ENCODE results near the gene SYT2. TPM values are rescaled to one million over a fixed set of nuclear protein-coding genes. Genes with fewer than 3 reads are reported as not detected.

SYT2 gene
- total and polyA plus RNA-seq, 9 of the 15 experiments (the other 6 are each of a cell fraction or from before 2014, with no cell fraction given) = not detected

GRCh38 chr1:202590126-202590525 is 120.1 kb downstream of the SYT2 start:
- no TSS peak for BruUV-seq (replicated peaks)

More at GRCh38 chr1:202590126-202590525, 120.1 kb downstream of the SYT2 start:
- Histone ChIP-seq H3K4me1 (replicated peaks in 1 of 2; ENCODE audit: control insufficient read depth in 2 of 2, insufficient read depth in 2 of 2, low read length in 2 of 2) (peaks cover 3 to 11% of the 10 kb centered on the region in 2 experiments; a peak in 3 of 5 replicates), H3K36me3 (ENCODE audit: control insufficient read depth, insufficient read depth, low read length) (no peaks in the 10 kb centered on the region), H3K27me3 (ENCODE audit: control insufficient read depth in 2 of 2, insufficient read depth in 2 of 2, low read length in 2 of 2) (peaks cover 0 to 4% of the 10 kb centered on the region in 2 experiments; a peak in 1 of 5 replicates), H3K4me3 (no peak overlapping the region), H3K9ac (ENCODE audit: insufficient read depth in 1 of 2, low read depth in 2 of 2, low read length in 2 of 2) (no peak overlapping the region), H3K27ac (ENCODE audit: extremely low read depth, low read depth, low read length) (no peak overlapping the region), H3K9me3 (replicated peaks; ENCODE audit: control insufficient read depth, insufficient read depth, low read depth, low read length) (no peaks in the 10 kb centered on the region), H3K9me1 (ENCODE audit: control insufficient read depth, insufficient read depth, low read length) (no peaks in the 10 kb centered on the region), H2AFZ (ENCODE audit: low read depth, low read length) (no peak overlapping the region), H3K79me2 (ENCODE audit: control insufficient read depth, insufficient read depth, low read length) (no peaks in the 10 kb centered on the region), H4K20me1 (replicated peaks; ENCODE audit: control insufficient read depth, insufficient read depth, low read length) (no peaks in the 10 kb centered on the region; the same call in 1 of the 2 replicates), H3K4me2 (ENCODE audit: insufficient read depth, low read length) (no peak overlapping the region)
- TF ChIP-seq PBX2 (CRISPR knock-in tag; IDR thresholded peaks at IDR 0.05; ENCODE audit: low read depth) = no peak
- no peak for TF ChIP-seq PBX2 (tag; conservative IDR thresholded peaks at IDR 0.05; ENCODE audit: low read depth)
- TF ChIP-seq CBX8 (IDR thresholded peaks at IDR 0.05; ENCODE audit: borderline replicate concordance, extremely low read depth, low read depth, low read length, poor library complexity, severe bottlenecking) = no peak
- no peak for TF ChIP-seq RBBP5 (IDR thresholded peaks at IDR 0.05; ENCODE audit: borderline replicate concordance, insufficient read depth, low read length, poor library complexity, severe bottlenecking)
- no peak for TF ChIP-seq HNRNPH1 (optimal IDR thresholded peaks at IDR 0.05; ENCODE audit: low read depth, low read length)
- no peak for TF ChIP-seq NFIC (IDR thresholded peaks at IDR 0.05)
- no peak for TF ChIP-seq LEF1 (IDR thresholded peaks at IDR 0.05)
- no peak for TF ChIP-seq CCAR2 (IDR thresholded peaks at IDR 0.05; ENCODE audit: low read depth, low read length)
- CTCF ChIA-PET (ENCODE audit: low intra/inter-chr PET ratio) = no interaction called here
- in situ Hi-C loops (cut with MboI) (no loop called here), intact Hi-C loops (cut with micrococcal nuclease) (no loop called here)
- POLR2A ChIA-PET = interaction anchor here (3.5 kb wide), 1 partner anchor 15 kb away, joined by 12 read pairs; no protein-coding TSS in a partner anchor
- ATAC-seq = no peak
- 26% methylated on average over 3 of the region's 4 CpGs for WGBS (ENCODE audit: insufficient coverage, low coverage, missing lambda C conversion rate)
- FAIRE-seq = no peak
- no peak for DNase-seq (ENCODE audit: extremely low read depth in 1 of 4, low spot score in 3 of 4)
